ENCODE results near the gene DOK3.

DNA sequence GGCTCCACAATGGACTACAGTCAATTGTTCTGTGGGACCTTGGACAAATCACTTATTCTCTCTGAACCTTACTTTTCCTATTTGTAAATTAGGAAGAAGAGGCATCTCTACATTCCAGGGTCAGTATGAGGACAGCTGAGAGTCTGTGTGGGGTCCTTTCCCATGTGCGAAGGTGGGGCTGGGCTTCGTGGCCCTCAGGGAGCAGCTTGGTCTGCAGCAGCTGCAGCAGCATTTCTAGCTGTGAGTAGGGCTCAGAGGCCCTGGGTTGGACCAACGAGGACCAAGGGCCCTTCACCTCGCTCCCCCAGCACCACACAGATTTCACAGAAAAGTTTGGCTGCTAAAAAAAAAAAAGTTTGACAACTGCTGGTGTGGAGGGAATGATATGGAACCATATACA is 16.6 kb upstream of the DOK3 start:
- TF ChIP-seq, protein P1, sequence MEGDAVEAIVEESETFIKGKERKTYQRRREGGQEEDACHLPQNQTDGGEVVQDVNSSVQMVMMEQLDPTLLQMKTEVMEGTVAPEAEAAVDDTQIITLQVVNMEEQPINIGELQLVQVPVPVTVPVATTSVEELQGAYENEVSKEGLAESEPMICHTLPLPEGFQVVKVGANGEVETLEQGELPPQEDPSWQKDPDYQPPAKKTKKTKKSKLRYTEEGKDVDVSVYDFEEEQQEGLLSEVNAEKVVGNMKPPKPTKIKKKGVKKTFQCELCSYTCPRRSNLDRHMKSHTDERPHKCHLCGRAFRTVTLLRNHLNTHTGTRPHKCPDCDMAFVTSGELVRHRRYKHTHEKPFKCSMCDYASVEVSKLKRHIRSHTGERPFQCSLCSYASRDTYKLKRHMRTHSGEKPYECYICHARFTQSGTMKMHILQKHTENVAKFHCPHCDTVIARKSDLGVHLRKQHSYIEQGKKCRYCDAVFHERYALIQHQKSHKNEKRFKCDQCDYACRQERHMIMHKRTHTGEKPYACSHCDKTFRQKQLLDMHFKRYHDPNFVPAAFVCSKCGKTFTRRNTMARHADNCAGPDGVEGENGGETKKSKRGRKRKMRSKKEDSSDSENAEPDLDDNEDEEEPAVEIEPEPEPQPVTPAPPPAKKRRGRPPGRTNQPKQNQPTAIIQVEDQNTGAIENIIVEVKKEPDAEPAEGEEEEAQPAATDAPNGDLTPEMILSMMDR (IDR thresholded peaks at IDR 0.05; ENCODE audit: insufficient read depth, low read length, poor library complexity, severe bottlenecking) = no peak
- no peak for TF ChIP-seq EZH2phosphoT487 (conservative IDR thresholded peaks at IDR 0.05; ENCODE audit: low read length)

Measured in SU-DHL-6 (cell line).